ENCODE measurements around the gene ZMIZ1. TPM values are rescaled to one million over a fixed set of nuclear protein-coding genes. Genes with fewer than 3 reads are reported as not detected.

Gene ZMIZ1
- total RNA-seq, 1 experiment from 2014 or later, result 34.2 TPM

DNA sequence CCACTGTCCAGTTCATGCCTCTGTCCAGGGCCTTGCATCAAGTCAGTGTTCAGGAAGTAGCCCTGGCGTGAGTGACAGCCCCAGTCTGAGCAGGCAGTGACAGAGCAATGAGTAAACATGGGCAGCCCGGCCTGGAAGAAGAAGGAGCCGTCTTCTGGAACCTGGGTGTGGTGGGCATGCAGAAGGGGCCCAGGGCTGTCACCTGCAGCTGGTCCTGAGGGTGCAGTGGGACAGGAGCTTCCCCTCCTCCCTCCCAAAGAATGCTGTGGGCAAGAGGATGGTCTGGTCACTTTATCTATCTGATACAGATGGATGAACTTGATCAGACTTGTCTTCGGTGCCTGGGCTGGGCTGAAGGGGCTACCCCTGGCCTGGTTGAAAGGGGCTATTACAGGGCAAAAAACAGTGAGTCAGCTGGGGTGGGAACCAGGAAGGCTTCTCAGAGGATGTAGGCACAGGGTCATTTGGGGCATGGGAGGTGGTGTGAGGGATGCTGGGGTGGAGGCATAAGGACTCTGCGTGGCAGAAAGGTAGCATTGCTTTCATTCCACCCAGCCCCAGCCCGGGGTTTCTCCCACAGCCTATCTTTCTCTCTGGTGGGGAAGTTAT, 235.8 kb downstream of the ZMIZ1 start:
- Histone ChIP-seq H3K4me3 (ENCODE audit: low read depth in 2 of 2, low read length in 2 of 2) (no peak overlapping the region), H3K4me1 (ENCODE audit: control insufficient read depth, insufficient read depth, low read length) (no peaks in the 10 kb centered on the region), H3K9me3 (ENCODE audit: control insufficient read depth, insufficient read depth, low read depth, low read length) (no peaks in the 10 kb centered on the region), H3K27ac (ENCODE audit: low read length) (no peak overlapping the region), H3K36me3 (ENCODE audit: control insufficient read depth, insufficient read depth, low read length) (0 out of 2 replicates have a peak, but pooled peaks cover 2% of the 10 kb centered on the region), H3K27me3 (ENCODE audit: control insufficient read depth, insufficient read depth, low read length) (no peaks in the 10 kb centered on the region)
- POLR2A ChIA-PET, result no interaction called here
- CTCF ChIA-PET, result no interaction called here
- ATAC-seq (peak; percentile 27; the same call in 1 of the 2 replicates), DNase-seq (ENCODE audit: low read depth, low spot score) (no peak)
- intact Hi-C loops (cut with micrococcal nuclease; ENCODE audit: unreplicated experiment), result no loop called here
- in situ Hi-C loops (cut with HindIII; ENCODE audit: low pct_unique_long_range_greater_than_20kb, low sequenced_read_pairs), result no loop called here
- BruUV-seq (replicated peaks), result no TSS peak
- TF ChIP-seq TCF7L2 (IDR thresholded peaks at IDR 0.05; ENCODE audit: low read depth, low read length) (no peak), POLR2AphosphoS5 (IDR thresholded peaks at IDR 0.05; ENCODE audit: low read depth, low read length) (no peak), SIN3A (IDR thresholded peaks at IDR 0.05; ENCODE audit: borderline replicate concordance, insufficient read depth, low read depth, low read length) (no peak)
- TF ChIP-seq, protein P1, sequence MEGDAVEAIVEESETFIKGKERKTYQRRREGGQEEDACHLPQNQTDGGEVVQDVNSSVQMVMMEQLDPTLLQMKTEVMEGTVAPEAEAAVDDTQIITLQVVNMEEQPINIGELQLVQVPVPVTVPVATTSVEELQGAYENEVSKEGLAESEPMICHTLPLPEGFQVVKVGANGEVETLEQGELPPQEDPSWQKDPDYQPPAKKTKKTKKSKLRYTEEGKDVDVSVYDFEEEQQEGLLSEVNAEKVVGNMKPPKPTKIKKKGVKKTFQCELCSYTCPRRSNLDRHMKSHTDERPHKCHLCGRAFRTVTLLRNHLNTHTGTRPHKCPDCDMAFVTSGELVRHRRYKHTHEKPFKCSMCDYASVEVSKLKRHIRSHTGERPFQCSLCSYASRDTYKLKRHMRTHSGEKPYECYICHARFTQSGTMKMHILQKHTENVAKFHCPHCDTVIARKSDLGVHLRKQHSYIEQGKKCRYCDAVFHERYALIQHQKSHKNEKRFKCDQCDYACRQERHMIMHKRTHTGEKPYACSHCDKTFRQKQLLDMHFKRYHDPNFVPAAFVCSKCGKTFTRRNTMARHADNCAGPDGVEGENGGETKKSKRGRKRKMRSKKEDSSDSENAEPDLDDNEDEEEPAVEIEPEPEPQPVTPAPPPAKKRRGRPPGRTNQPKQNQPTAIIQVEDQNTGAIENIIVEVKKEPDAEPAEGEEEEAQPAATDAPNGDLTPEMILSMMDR (IDR thresholded peaks at IDR 0.05), result no peak
- TF ChIP-seq, protein P2, sequence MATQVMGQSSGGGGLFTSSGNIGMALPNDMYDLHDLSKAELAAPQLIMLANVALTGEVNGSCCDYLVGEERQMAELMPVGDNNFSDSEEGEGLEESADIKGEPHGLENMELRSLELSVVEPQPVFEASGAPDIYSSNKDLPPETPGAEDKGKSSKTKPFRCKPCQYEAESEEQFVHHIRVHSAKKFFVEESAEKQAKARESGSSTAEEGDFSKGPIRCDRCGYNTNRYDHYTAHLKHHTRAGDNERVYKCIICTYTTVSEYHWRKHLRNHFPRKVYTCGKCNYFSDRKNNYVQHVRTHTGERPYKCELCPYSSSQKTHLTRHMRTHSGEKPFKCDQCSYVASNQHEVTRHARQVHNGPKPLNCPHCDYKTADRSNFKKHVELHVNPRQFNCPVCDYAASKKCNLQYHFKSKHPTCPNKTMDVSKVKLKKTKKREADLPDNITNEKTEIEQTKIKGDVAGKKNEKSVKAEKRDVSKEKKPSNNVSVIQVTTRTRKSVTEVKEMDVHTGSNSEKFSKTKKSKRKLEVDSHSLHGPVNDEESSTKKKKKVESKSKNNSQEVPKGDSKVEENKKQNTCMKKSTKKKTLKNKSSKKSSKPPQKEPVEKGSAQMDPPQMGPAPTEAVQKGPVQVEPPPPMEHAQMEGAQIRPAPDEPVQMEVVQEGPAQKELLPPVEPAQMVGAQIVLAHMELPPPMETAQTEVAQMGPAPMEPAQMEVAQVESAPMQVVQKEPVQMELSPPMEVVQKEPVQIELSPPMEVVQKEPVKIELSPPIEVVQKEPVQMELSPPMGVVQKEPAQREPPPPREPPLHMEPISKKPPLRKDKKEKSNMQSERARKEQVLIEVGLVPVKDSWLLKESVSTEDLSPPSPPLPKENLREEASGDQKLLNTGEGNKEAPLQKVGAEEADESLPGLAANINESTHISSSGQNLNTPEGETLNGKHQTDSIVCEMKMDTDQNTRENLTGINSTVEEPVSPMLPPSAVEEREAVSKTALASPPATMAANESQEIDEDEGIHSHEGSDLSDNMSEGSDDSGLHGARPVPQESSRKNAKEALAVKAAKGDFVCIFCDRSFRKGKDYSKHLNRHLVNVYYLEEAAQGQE (IDR thresholded peaks at IDR 0.05; ENCODE audit: insufficient read depth in 1 of 2, low read depth in 2 of 2, low read length in 1 of 2), result no peak

DNA sequence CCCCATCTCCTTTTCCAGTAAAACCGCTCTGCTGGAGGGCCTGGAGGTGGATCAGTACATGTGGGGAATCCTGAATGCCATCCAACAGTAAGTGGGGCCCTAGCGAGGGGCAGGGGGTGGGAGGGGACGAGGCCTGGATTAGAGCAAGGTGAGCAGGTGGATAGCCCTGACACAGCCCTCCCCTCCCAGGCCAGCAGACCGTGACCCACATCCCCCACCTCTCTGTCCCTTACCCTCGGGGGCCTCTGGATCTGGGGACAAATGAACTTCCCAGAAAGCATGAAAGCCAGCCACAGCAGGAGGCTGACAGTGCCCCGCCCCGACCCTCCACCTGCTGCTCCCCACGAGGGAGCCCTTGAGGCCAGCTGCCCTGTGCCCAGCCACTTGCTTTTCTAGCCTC, 236.7 kb downstream of the ZMIZ1 start:
- Histone ChIP-seq H3K4me1 (ENCODE audit: control insufficient read depth, insufficient read depth, low read length) (no peaks in the 10 kb centered on the region), H3K27ac (ENCODE audit: low read length) (no peak overlapping the region), H3K4me3 (ENCODE audit: low read depth in 2 of 2, low read length in 2 of 2) (no peak overlapping the region), H3K27me3 (ENCODE audit: control insufficient read depth, insufficient read depth, low read length) (no peaks in the 10 kb centered on the region), H3K9me3 (ENCODE audit: control insufficient read depth, insufficient read depth, low read depth, low read length) (no peaks in the 10 kb centered on the region), H3K36me3 (ENCODE audit: control insufficient read depth, insufficient read depth, low read length) (0 out of 2 replicates have a peak, but pooled peaks cover 2% of the 10 kb centered on the region)
- POLR2A ChIA-PET, result no interaction called here
- no peak for ATAC-seq
- TF ChIP-seq TCF7L2 (IDR thresholded peaks at IDR 0.05; ENCODE audit: low read depth, low read length), result no peak
- TF ChIP-seq, protein P2 (IDR thresholded peaks at IDR 0.05; ENCODE audit: insufficient read depth in 1 of 2, low read depth in 2 of 2, low read length in 1 of 2), result no peak
- TF ChIP-seq, protein P1 (IDR thresholded peaks at IDR 0.05), result no peak
- no peak for TF ChIP-seq POLR2AphosphoS5 (IDR thresholded peaks at IDR 0.05; ENCODE audit: low read depth, low read length)
- TF ChIP-seq SIN3A (IDR thresholded peaks at IDR 0.05; ENCODE audit: borderline replicate concordance, insufficient read depth, low read depth, low read length), result no peak
- no peak for DNase-seq (ENCODE audit: low read depth, low spot score)
- intact Hi-C loops (cut with micrococcal nuclease; ENCODE audit: unreplicated experiment) (no loop called here), in situ Hi-C loops (cut with HindIII; ENCODE audit: low pct_unique_long_range_greater_than_20kb, low sequenced_read_pairs) (no loop called here)
- no TSS peak for BruUV-seq (replicated peaks)
- CTCF ChIA-PET, result no interaction called here
